OCI-LY7 (cell line): Measurements from ENCODE around the gene ADGRG6. TPM values are rescaled to one million over a fixed set of nuclear protein-coding genes. Genes with fewer than 3 reads are reported as not detected.

Source experiments
- BruUV-seq: library from RNA; stranded (reverse); fragments of 400-500 nt; replicated peaks from 2 replicates; lab custom pipeline; 2021; lab: Mats Ljungman, UMichigan
- CTCF ChIA-PET: fragments of 300-600 bp; sonication (Branson Sonifier 250); formaldehyde crosslinking; loops from one replicate; lab custom pipeline; 2022; ENCODE audit warnings: antibody characterized with exemption; ENCODE audit not compliant: unreplicated experiment; lab: Charles Lee
- POLR2A ChIA-PET: fragments of 300-600 bp; sonication (Branson Sonifier 250); formaldehyde crosslinking; loops from one replicate; lab custom pipeline; 2022; ENCODE audit warnings: antibody characterized with exemption; lab: Charles Lee
- DNase-seq: peaks from one replicate; pipeline ENCODE4 v3.0.0-alpha.2; 2015; ENCODE audit warnings: low spot score
- H2AFZ ChIP-seq: fragments of 200-600 bp; sonication (generic), shearing (Covaris generic); 2 replicates; pipeline ENCODE4 v1.6.1; 2014; ENCODE audit warnings: mild to moderate bottlenecking, antibody characterized with exemption, low read length, moderate library complexity
- H3K27ac ChIP-seq: fragments of 200-600 bp; sonication (generic); 2 replicates; pipeline ENCODE4 v1.5.1; 2014; ENCODE audit warnings: mixed run types, low read depth, mild to moderate bottlenecking, moderate library complexity, low read length, inconsistent platforms; ENCODE audit not compliant: poor library complexity, severe bottlenecking
- H3K36me3 ChIP-seq: fragments of 200-600 bp; sonication (generic); 2 replicates; pipeline ENCODE4 v1.6.1; 2014; ENCODE audit warnings: mild to moderate bottlenecking, antibody characterized with exemption, low read length, moderate library complexity, mixed read lengths; ENCODE audit not compliant: insufficient read depth
- H3K4me1 ChIP-seq: fragments of 200-600 bp; sonication (generic); 2 replicates; pipeline ENCODE4 v1.5.1; 2014; ENCODE audit warnings: mild to moderate bottlenecking, low read length; ENCODE audit not compliant: insufficient read depth, poor library complexity, severe bottlenecking
- H3K4me2 ChIP-seq: fragments of 200-600 bp; sonication (generic); 2 replicates; pipeline ENCODE4 v1.6.1; 2014; ENCODE audit warnings: mild to moderate bottlenecking, low read length
- H3K4me3 ChIP-seq: fragments of 200-600 bp; sonication (generic); 2 replicates; pipeline ENCODE4 v1.5.1; 2014; ENCODE audit warnings: mild to moderate bottlenecking, low read depth, low read length; ENCODE audit not compliant: poor library complexity, severe bottlenecking
- H3K79me2 ChIP-seq: fragments of 200-600 bp; sonication (generic); 2 replicates; pipeline ENCODE4 v1.6.1; 2016; ENCODE audit warnings: low read depth, mild to moderate bottlenecking, low read length, moderate library complexity, mixed read lengths; ENCODE audit not compliant: insufficient read depth
- H3K9me2 ChIP-seq: fragments of 200-600 bp; sonication (generic); 2 replicates; pipeline ENCODE4 v1.6.1; 2016; ENCODE audit warnings: mild to moderate bottlenecking, low read length, mixed read lengths; ENCODE audit not compliant: insufficient read depth
- H3K9me3 ChIP-seq: fragments of 200-600 bp; sonication (generic); 2 replicates; pipeline ENCODE4 v1.6.1; 2014; ENCODE audit warnings: mild to moderate bottlenecking, mixed run types, low read length, mixed read lengths
- H4K20me1 ChIP-seq: fragments of 200-600 bp; sonication (generic); 2 replicates; pipeline ENCODE4 v1.6.1; 2014; ENCODE audit warnings: mild to moderate bottlenecking, antibody characterized with exemption, low read length, moderate library complexity, mixed read lengths; ENCODE audit not compliant: insufficient read depth
- CTCF ChIP-seq: fragments of 200-600 bp; sonication (generic); conservative IDR thresholded peaks from 2 replicates; pipeline ENCODE4 v1.5.1; 2014; ENCODE audit warnings: mild to moderate bottlenecking, antibody characterized with exemption, low read length, moderate library complexity, mixed read lengths
- EZH2phosphoT487 ChIP-seq: fragments of 200-600 bp; sonication (generic); IDR thresholded peaks from 2 replicates; pipeline ENCODE4 v1.6.1; 2018; ENCODE audit warnings: low read depth, borderline replicate concordance, mild to moderate bottlenecking, mixed run types, antibody characterized with exemption, low read length, moderate library complexity, mixed read lengths
- intact Hi-C: fragments of 100-400 bp; cut with micrococcal nuclease; formaldehyde crosslinking; loops from one replicate; pipeline ENCODE4 v1.10.0; 2022; ENCODE audit not compliant: unreplicated experiment
- total RNA-seq, 2 experiments: library from RNA; depleted of rRNA in 1 of 2; stranded (reverse); fragments of >200 nt in 1 of 2; shearing (Covaris generic) in 1 of 2; gene quantifications; 2 replicates each; pipeline ENCODE4 v1.2.3, GENCODE V29; 2014 to 2022

ADGRG6 gene
- total RNA-seq, 2 experiments from 2014 or later = not detected

DNA sequence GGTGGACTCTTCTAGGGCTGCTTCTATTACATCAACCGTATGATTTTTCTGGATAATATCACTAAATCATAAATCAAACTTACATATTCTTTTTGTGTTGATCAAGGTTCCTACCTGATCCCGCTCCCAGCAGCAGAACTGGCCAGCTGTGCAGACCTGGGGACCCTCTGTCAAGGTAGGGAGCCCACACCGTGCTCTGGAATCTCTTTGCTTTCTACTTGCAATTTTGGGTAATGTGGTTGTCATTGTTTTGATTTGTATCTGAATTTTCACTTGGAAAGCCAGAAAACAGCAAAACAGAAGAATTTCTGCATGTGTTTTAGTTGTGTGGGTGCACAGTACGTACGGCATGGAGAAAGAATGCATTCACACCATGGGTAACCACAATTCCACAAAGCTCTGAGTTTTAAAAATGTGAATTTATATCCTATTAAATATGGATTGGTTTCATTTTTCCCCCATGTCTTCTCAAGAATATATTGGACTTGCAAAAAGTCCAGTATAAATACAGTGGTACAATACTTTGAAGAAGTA, 80.1 kb downstream of the ADGRG6 start:
- intact Hi-C loops = no loop called here
- Histone ChIP-seq H3K9me2 (no peaks in the 10 kb centered on the region), H3K4me3 (no peak overlapping the region), H4K20me1 (no peaks in the 10 kb centered on the region), H3K9me3 (no peaks in the 10 kb centered on the region), H2AFZ (no peak overlapping the region), H3K79me2 (no peaks in the 10 kb centered on the region), H3K4me2 (no peak overlapping the region), H3K36me3 (no peaks in the 10 kb centered on the region), H3K27ac (no peak overlapping the region), H3K4me1 (no peaks in the 10 kb centered on the region)
- POLR2A ChIA-PET = interaction anchor here (0.6 kb wide), 1 partner anchor 129 kb away, joined by 3 read pairs; no protein-coding TSS in a partner anchor
- BruUV-seq = no TSS peak
- TF ChIP-seq CTCF = no peak
- TF ChIP-seq EZH2phosphoT487 = no peak
- CTCF ChIA-PET = no interaction called here
- no peak for DNase-seq

DNA sequence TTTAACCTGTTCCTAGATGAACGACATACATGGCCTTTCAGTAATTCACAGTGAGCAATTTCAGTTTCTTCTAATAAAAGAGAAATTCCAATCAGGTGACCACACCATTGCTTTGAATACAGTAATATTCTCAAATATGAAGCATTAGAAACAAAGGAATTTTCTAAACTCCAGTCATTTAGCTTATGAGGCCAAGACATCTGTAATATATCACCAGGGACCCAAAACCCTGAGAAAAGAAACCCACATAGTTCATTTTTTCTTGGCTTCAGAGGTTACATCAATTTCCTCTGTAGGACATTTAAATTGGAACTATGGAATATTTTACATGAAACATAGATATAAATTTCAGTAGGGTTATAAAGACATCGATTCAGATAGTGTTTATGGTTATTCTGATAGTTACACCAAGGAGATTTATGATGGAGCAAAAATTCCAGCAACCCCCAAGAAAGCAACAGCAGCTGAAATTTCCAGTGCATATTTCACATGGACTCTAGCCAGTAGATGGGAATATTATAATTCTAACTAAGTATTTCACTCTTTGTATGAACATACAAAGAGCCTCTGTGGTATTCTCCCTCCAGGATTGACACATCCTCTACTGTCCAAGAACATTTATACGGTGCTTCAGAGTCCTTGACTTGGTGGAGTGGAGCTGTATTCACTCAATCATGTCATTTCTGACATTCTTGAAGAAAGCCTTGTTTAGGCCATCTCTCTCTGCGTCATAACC, 82.9 kb downstream of the ADGRG6 start:
- H3K79me2 ChIP-seq = no peaks in the 10 kb centered on the region
- H3K4me2 ChIP-seq = no peak overlapping the region
- no peak overlapping the region for H3K27ac ChIP-seq
- H3K4me1 ChIP-seq = no peaks in the 10 kb centered on the region
- no peak overlapping the region for H3K4me3 ChIP-seq
- ChIA-PET CTCF (no interaction called here), POLR2A (no interaction called here)
- BruUV-seq = no TSS peak
- H3K9me3 ChIP-seq = no peaks in the 10 kb centered on the region
- H3K9me2 ChIP-seq = no peaks in the 10 kb centered on the region
- H3K36me3 ChIP-seq = no peaks in the 10 kb centered on the region
- no peak overlapping the region for H2AFZ ChIP-seq
- no peak for TF ChIP-seq CTCF
- no peak for TF ChIP-seq EZH2phosphoT487
- H4K20me1 ChIP-seq = no peaks in the 10 kb centered on the region
- DNase-seq = no peak
- intact Hi-C loops = no loop called here

- Histone ChIP-seq H3K9me3 (no peaks in the 10 kb centered on the region), H3K27ac (no peak overlapping the region), H3K4me2 (no peak overlapping the region), H3K4me1 (no peaks in the 10 kb centered on the region), H3K9me2 (no peaks in the 10 kb centered on the region), H4K20me1 (no peaks in the 10 kb centered on the region), H3K4me3 (no peak overlapping the region), H3K79me2 (no peaks in the 10 kb centered on the region), H3K36me3 (no peaks in the 10 kb centered on the region), H2AFZ (no peak overlapping the region)
- intact Hi-C loops = no loop called here
- POLR2A ChIA-PET = no interaction called here
- TF ChIP-seq CTCF (no peak), EZH2phosphoT487 (no peak)
- no peak for DNase-seq
- no TSS peak for BruUV-seq
- CTCF ChIA-PET = no interaction called here
These were observed 83.5 kb downstream of the ADGRG6 start for GRCh38 chr6:142385352-142385751.
